CD14-positive monocyte (primary cell): ENCODE measurements around the gene SCAPER. TPM values are rescaled to one million over a fixed set of nuclear protein-coding genes. Genes with fewer than 3 reads are reported as not detected.

Experiments
- DNase-seq, 3 donors: peaks; one replicate each; pipeline ENCODE4 v3.0.0-alpha.2; 2011 to 2022
- H2AFZ ChIP-seq: 2 replicates; pipeline ENCODE4 v1.6.0; 2012; ENCODE audit warnings: mild to moderate bottlenecking, low read depth, low read length, inconsistent platforms; ENCODE audit not compliant: insufficient read depth, poor library complexity, severe bottlenecking
- H3K27ac ChIP-seq, 2 donors: 1 replicate in 1 of 2; 2 replicates in 1 of 2; pipeline ENCODE4 v1.5.1; 2012 to 2013; ENCODE audit warnings: low read length in 2 of 2, control low read depth in 1 of 2, inconsistent platforms in 1 of 2, low read depth in 1 of 2, mild to moderate bottlenecking in 1 of 2
- H3K27me3 ChIP-seq, 2 donors: one replicate each; pipeline versions ENCODE4 v1.6.0 to v1.6.1; 2011 to 2013; ENCODE audit warnings: low read length in 2 of 2; ENCODE audit not compliant: control insufficient read depth in 2 of 2, insufficient read depth in 2 of 2
- H3K36me3 ChIP-seq, 2 donors: replicated peaks in 1 of 2; 1 replicate in 1 of 2; 2 replicates in 1 of 2; pipeline versions ENCODE4 v1.5.1 to v1.6.1; 2012 to 2013; ENCODE audit warnings: low read length in 2 of 2, control low read depth in 1 of 2, inconsistent platforms in 1 of 2, mild to moderate bottlenecking in 1 of 2; ENCODE audit not compliant: insufficient read depth in 2 of 2, control insufficient read depth in 1 of 2
- H3K4me1 ChIP-seq, 2 donors: 1 replicate in 1 of 2; 2 replicates in 1 of 2; pipeline versions ENCODE4 v1.5.1 to v1.6.1; 2012 to 2013; ENCODE audit warnings: low read length in 2 of 2, control low read depth in 1 of 2, inconsistent platforms in 1 of 2, mild to moderate bottlenecking in 1 of 2, moderate library complexity in 1 of 2; ENCODE audit not compliant: insufficient read depth in 2 of 2, control insufficient read depth in 1 of 2
- H3K4me2 ChIP-seq: replicated peaks from 2 replicates; pipeline ENCODE3; 2012; ENCODE audit warnings: low read length, moderate library complexity, mild to moderate bottlenecking; ENCODE audit not compliant: poor library complexity, severe bottlenecking; ENCODE audit errors: extremely low read depth
- H3K4me3 ChIP-seq, 3 experiments: fragments of 200-600 bp in 1 of 3; sonication (generic) in 1 of 3; replicated peaks in 1 of 3; 1 replicate in 2 of 3; 2 replicates in 1 of 3; pipeline ENCODE4 v1.5.1; 2011 to 2013; ENCODE audit warnings: low read length in 3 of 3, mild to moderate bottlenecking in 3 of 3, control low read depth in 2 of 3, low read depth in 2 of 3, inconsistent platforms in 1 of 3, moderate library complexity in 1 of 3
- H3K79me2 ChIP-seq: 2 replicates; pipeline ENCODE4 v1.6.0; 2012; ENCODE audit warnings: mild to moderate bottlenecking, control low read depth, inconsistent platforms, low read length, moderate library complexity; ENCODE audit not compliant: insufficient read depth
- H3K9ac ChIP-seq: 2 replicates; pipeline ENCODE4 v1.6.0; 2017; ENCODE audit warnings: low read length, mild to moderate bottlenecking; ENCODE audit not compliant: insufficient read depth, poor library complexity, severe bottlenecking
- H3K9me3 ChIP-seq, 2 donors: replicated peaks in 1 of 2; 1 replicate in 1 of 2; 2 replicates in 1 of 2; pipeline versions ENCODE4 v1.5.1 to v1.6.1; 2012 to 2013; ENCODE audit warnings: low read length in 2 of 2, control low read depth in 1 of 2; ENCODE audit not compliant: control insufficient read depth in 1 of 2, insufficient read depth in 1 of 2
- H4K20me1 ChIP-seq: 2 replicates; pipeline ENCODE4 v1.6.0; 2012; ENCODE audit warnings: mild to moderate bottlenecking, low read length, control low read depth, moderate library complexity; ENCODE audit not compliant: insufficient read depth
- H3K27ac Mint-ChIP-seq, 7 donors: one replicate each; pipeline ENCODE4 v1.8.0; 2020; ENCODE audit warnings: mild to moderate bottlenecking in 7 of 7, mixed read lengths in 7 of 7, moderate library complexity in 6 of 7, inconsistent platforms in 2 of 7
- H3K27me3 Mint-ChIP-seq, 3 donors: one replicate each; pipeline ENCODE4 v1.8.0; 2021 to 2022; ENCODE audit warnings: low read depth in 3 of 3, mild to moderate bottlenecking in 3 of 3, mixed read lengths in 3 of 3, moderate library complexity in 3 of 3, inconsistent platforms in 1 of 3
- H3K36me3 Mint-ChIP-seq, 2 donors: one replicate each; pipeline ENCODE4 v1.8.0; 2020; ENCODE audit warnings: mixed read lengths in 2 of 2, inconsistent platforms in 1 of 2, mild to moderate bottlenecking in 1 of 2
- H3K4me1 Mint-ChIP-seq: one replicate; pipeline ENCODE4 v1.8.0; 2020; ENCODE audit warnings: mild to moderate bottlenecking, mixed read lengths
- H3K4me3 Mint-ChIP-seq, 2 donors: one replicate each; pipeline ENCODE4 v1.8.0; 2020; ENCODE audit warnings: mild to moderate bottlenecking in 2 of 2, mixed read lengths in 2 of 2, moderate library complexity in 1 of 2
- H3K9me3 Mint-ChIP-seq, 7 donors: one replicate each; pipeline ENCODE4 v1.8.0; 2020 to 2022; ENCODE audit warnings: mixed read lengths in 7 of 7, mild to moderate bottlenecking in 6 of 7, moderate library complexity in 6 of 7, inconsistent platforms in 2 of 7
- CTCF ChIP-seq: fragments of 200-600 bp; IDR thresholded peaks from one replicate; pipeline ENCODE4 v1.8.0; 2022; ENCODE audit warnings: antibody characterized with exemption, mild to moderate bottlenecking
- WGBS: methylation state at CpG from one replicate; pipeline ENCODE4 v1.1.5; 2013; ENCODE audit warnings: missing lambda C conversion rate; ENCODE audit not compliant: insufficient coverage; 5-methylcytosine and 5-hydroxymethylcytosine counted together
- intact Hi-C, 2 donors: fragments of 100-400 bp; cut with micrococcal nuclease; formaldehyde crosslinking; loops; one replicate each; pipeline versions ENCODE4 v1.15.0 to v1.15.1; 2023
- polyA plus RNA-seq, 3 donors: library from polyadenylated mRNA; depleted of rRNA in 1 of 3; unstranded in 2 of 3; stranded (reverse) in 1 of 3; fragments of 300-500 nt in 2 of 3; fragments of >200 nt in 1 of 3; fragmentation: Illumina TruSeq in 2 of 3; gene quantifications; 1 replicate in 2 of 3; 2 replicates in 1 of 3; pipeline ENCODE4 v1.2.3, GENCODE V29; 2012 to 2021

Gene SCAPER
- polyA plus RNA-seq, 3 donors = 2.5 to 5.4 (median 4.2) TPM

GRCh38 chr15:76310475-76311099 is 594.6 kb downstream of the SCAPER start:
- H3K4me1 Mint-ChIP-seq = peaks cover 29% of the 10 kb centered on the region
- no peaks in the 10 kb centered on the region for H3K27me3 ChIP-seq
- intact Hi-C loops = no loop called here

More at GRCh38 chr15:76310475-76311099, 594.6 kb downstream of the SCAPER start:
- Histone ChIP-seq H3K27ac (peak overlapping the region; percentile 88 to 94), H3K4me3 (peak overlapping the region; percentile 47 to 96 (median 88)), H3K79me2 (peaks cover 58% of the 10 kb centered on the region), H4K20me1 (peaks cover 44% of the 10 kb centered on the region), H3K9me3 (no peaks in the 10 kb centered on the region), H3K4me2 (peak overlapping the region; percentile 84), H3K9ac (peak overlapping the region; percentile 93), H3K4me1 (peaks cover 20 to 23% of the 10 kb centered on the region in 2 donors), H3K36me3 (no peaks in the 10 kb centered on the region), H2AFZ (peak overlapping the region; percentile 96)
- peaks cover 0 to 3% of the 10 kb centered on the region in 2 donors for H3K36me3 Mint-ChIP-seq
- H3K9me3 Mint-ChIP-seq = peaks cover 0 to 5% (median 0%) of the 10 kb centered on the region in 7 donors
- peak overlapping the region; percentile 88 to 94 for H3K4me3 Mint-ChIP-seq
- H3K27me3 Mint-ChIP-seq = peaks cover 4 to 7% (median 5%) of the 10 kb centered on the region in 3 donors
- DNase-seq = peak; percentile 26 to 47 (median 28)
- WGBS = 0% methylated on average over 6 of the region's 16 CpGs
- TF ChIP-seq CTCF = no peak
- peak overlapping the region; percentile 46 to 91 (median 86) for H3K27ac Mint-ChIP-seq
